ENCODE results near the gene BICD1.

- TF ChIP-seq, protein P1, sequence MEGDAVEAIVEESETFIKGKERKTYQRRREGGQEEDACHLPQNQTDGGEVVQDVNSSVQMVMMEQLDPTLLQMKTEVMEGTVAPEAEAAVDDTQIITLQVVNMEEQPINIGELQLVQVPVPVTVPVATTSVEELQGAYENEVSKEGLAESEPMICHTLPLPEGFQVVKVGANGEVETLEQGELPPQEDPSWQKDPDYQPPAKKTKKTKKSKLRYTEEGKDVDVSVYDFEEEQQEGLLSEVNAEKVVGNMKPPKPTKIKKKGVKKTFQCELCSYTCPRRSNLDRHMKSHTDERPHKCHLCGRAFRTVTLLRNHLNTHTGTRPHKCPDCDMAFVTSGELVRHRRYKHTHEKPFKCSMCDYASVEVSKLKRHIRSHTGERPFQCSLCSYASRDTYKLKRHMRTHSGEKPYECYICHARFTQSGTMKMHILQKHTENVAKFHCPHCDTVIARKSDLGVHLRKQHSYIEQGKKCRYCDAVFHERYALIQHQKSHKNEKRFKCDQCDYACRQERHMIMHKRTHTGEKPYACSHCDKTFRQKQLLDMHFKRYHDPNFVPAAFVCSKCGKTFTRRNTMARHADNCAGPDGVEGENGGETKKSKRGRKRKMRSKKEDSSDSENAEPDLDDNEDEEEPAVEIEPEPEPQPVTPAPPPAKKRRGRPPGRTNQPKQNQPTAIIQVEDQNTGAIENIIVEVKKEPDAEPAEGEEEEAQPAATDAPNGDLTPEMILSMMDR (IDR thresholded peaks at IDR 0.05) = no peak
- no peak for TF ChIP-seq EP300 (IDR thresholded peaks at IDR 0.05)
Measured at GRCh38 chr12:32062881-32063280, 43.8 kb upstream of the BICD1 start.

Data from ovary (tissue), 3 donors.